ENCODE results near the gene ABCA7.

Gene ABCA7

DNA sequence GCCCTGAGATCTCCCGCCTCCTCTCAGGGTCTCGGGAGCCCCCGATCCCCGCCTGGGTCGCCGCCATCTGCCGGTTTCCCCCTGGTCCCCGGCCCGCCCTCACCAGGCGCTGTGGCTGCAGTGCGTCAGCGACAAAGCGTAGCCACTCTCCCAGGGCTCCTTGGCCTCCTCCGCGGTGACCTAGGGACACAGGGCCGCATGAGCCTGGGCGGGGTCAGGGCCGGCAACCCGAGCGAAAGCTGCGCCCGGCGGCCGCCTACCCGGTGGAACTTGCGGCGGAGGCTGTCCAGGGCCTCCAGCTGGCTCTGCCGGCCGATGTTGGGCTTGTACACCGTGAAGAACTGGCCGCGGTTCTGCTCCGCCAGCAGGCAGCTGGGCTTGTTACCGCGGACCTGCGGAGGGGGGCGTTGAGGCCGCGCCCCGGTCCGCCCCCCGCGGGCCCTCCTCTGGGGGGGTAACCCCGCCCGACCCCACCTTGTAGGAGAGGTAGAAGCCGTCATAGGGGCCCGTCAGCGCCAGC, 69.2 kb downstream of the ABCA7 start:
- Histone ChIP-seq H3K36me3 (ENCODE audit: low read length) (no peaks in the 10 kb centered on the region), H3K9ac (ENCODE audit: low read length) (no peak overlapping the region), H3K9me2 (replicated peaks; ENCODE audit: insufficient read depth, low read length) (no peaks in the 10 kb centered on the region), H3K27ac (ENCODE audit: low read depth, low read length) (no peak overlapping the region), H4K20me1 (ENCODE audit: low read depth, low read length) (no peaks in the 10 kb centered on the region), H3F3A (ENCODE audit: insufficient read depth) (no peaks in the 10 kb centered on the region; the same call in 1 of the 2 replicates), H2AFZ (ENCODE audit: low read depth, low read length, severe bottlenecking) (no peak overlapping the region), H3K4me2 (ENCODE audit: low read depth, low read length, poor library complexity, severe bottlenecking) (no peak overlapping the region), H3K9me3 (ENCODE audit: insufficient read depth, low read length) (no peaks in the 10 kb centered on the region), H3K79me2 (ENCODE audit: insufficient read depth, low read length) (no peaks in the 10 kb centered on the region), H3K4me3 (ENCODE audit: insufficient read depth, low read length, poor library complexity, severe bottlenecking) (no peak overlapping the region), H3K27me3 (ENCODE audit: low read length) (no peaks in the 10 kb centered on the region)
- TF ChIP-seq EZH2phosphoT487 (conservative IDR thresholded peaks at IDR 0.05; ENCODE audit: low read length) = no peak
- TF ChIP-seq, protein P1, sequence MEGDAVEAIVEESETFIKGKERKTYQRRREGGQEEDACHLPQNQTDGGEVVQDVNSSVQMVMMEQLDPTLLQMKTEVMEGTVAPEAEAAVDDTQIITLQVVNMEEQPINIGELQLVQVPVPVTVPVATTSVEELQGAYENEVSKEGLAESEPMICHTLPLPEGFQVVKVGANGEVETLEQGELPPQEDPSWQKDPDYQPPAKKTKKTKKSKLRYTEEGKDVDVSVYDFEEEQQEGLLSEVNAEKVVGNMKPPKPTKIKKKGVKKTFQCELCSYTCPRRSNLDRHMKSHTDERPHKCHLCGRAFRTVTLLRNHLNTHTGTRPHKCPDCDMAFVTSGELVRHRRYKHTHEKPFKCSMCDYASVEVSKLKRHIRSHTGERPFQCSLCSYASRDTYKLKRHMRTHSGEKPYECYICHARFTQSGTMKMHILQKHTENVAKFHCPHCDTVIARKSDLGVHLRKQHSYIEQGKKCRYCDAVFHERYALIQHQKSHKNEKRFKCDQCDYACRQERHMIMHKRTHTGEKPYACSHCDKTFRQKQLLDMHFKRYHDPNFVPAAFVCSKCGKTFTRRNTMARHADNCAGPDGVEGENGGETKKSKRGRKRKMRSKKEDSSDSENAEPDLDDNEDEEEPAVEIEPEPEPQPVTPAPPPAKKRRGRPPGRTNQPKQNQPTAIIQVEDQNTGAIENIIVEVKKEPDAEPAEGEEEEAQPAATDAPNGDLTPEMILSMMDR (IDR thresholded peaks at IDR 0.05; ENCODE audit: insufficient read depth, low read length, poor library complexity, severe bottlenecking) = no peak

DNA sequence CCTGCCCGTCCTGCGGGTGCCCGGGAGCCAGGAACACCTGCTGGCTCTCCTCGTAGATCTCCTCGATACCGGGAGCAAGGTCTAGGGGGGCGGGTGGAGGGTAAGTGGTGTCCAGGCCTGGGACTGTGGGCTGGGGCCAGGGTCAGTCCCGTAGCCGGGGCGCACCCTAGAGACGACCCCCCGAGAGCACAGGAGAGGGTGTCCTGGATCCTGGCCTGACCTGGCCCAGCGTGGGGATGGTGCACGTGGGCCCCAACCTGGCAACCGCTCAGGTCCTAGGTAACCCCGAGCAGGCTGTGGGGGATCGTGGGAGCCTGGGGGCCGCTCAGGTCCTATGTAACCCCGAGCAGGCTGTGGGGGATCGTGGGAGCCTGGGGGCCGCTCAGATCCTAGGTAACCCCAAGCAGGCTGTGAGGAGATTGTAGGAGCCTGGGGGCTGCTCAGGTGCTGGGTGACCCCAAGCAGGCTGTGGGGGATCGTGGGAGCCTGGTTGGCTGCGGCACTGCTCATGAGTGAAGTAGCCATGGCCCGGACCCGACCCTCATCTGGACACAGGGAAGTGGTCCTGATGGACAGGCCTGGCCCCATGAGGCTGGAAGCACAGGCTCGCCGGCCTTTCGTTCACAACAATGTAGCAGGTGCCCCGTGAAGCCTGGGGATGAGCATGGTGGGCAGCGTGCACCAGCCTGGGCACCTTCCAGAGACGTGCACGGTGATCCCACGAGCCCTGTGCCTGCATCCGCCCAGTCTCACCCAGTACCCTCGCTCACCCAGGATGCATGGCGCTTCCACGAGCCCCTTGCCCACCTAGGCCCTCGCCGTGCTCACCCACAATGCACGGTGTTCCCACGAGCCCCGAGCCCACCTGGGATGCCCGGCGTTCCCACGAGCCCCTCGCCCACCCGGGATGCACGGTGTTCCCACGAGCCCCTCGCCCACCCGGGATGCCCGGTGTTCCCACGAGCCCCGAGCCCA, 70.1 kb downstream of the ABCA7 start:
- Histone ChIP-seq H3K9ac (ENCODE audit: low read length) (no peak overlapping the region), H3F3A (ENCODE audit: insufficient read depth) (no peaks in the 10 kb centered on the region; the same call in 1 of the 2 replicates), H2AFZ (ENCODE audit: low read depth, low read length, severe bottlenecking) (no peak overlapping the region), H3K4me3 (ENCODE audit: insufficient read depth, low read length, poor library complexity, severe bottlenecking) (no peak overlapping the region), H3K27ac (ENCODE audit: low read depth, low read length) (no peak overlapping the region), H3K79me2 (ENCODE audit: insufficient read depth, low read length) (no peaks in the 10 kb centered on the region), H3K9me3 (ENCODE audit: insufficient read depth, low read length) (no peaks in the 10 kb centered on the region), H3K36me3 (ENCODE audit: low read length) (no peaks in the 10 kb centered on the region), H3K27me3 (ENCODE audit: low read length) (no peaks in the 10 kb centered on the region), H3K4me2 (ENCODE audit: low read depth, low read length, poor library complexity, severe bottlenecking) (no peak overlapping the region), H3K9me2 (replicated peaks; ENCODE audit: insufficient read depth, low read length) (no peaks in the 10 kb centered on the region), H4K20me1 (ENCODE audit: low read depth, low read length) (no peaks in the 10 kb centered on the region)
- TF ChIP-seq EZH2phosphoT487 (conservative IDR thresholded peaks at IDR 0.05; ENCODE audit: low read length) = no peak
- TF ChIP-seq, protein P1 (IDR thresholded peaks at IDR 0.05; ENCODE audit: insufficient read depth, low read length, poor library complexity, severe bottlenecking) = no peak

DNA sequence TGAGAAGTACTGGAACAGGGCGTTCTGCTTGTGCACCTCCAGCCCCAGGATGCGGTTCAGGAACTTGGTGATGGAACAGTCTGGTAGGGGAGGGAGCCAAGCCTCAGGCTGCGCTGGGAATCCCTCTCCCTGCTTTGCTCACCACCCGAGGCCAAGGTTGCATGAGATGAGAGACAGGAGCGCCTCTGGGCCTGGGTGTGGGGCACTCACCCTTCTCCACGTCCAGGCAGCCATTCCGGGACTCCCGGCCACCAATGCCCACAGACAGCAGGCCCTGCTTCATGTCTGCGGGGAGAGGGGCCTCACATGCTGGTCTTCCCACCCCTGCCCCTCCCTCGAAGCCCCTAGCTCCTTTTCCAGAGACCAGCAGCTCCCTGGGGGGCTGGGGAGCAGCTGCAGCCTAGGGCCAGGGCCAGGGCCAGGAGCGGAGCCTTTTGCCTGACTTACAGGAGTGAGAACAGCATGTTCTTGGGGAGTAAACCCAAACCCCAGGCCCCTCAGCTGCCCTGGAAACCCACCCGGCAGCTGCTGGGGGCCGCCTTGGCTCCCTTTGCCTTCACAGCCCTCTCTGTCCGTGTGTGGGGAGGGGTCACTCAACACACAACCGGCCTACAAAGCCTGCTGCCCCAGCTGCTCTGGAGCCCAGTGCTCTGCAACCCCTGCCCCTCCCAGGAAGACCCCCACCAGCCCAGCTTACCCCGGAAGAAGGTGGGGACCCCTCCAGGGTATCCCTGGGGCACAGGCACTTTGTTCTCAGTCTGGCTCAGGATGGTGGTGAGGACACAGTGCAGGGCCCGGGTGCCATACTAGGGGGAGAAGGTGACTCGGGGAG, 71.1 kb downstream of the ABCA7 start:
- no peak overlapping the region for H3K4me3 ChIP-seq (ENCODE audit: insufficient read depth, low read length, poor library complexity, severe bottlenecking)
- H3K4me2 ChIP-seq (ENCODE audit: low read depth, low read length, poor library complexity, severe bottlenecking) = no peak overlapping the region
- H2AFZ ChIP-seq (ENCODE audit: low read depth, low read length, severe bottlenecking) = no peak overlapping the region
- H3K27ac ChIP-seq (ENCODE audit: low read depth, low read length) = no peak overlapping the region
- TF ChIP-seq EZH2phosphoT487 (conservative IDR thresholded peaks at IDR 0.05; ENCODE audit: low read length) = no peak
- TF ChIP-seq, protein P1 (IDR thresholded peaks at IDR 0.05; ENCODE audit: insufficient read depth, low read length, poor library complexity, severe bottlenecking) = no peak
- H3K9me2 ChIP-seq (replicated peaks; ENCODE audit: insufficient read depth, low read length) = no peaks in the 10 kb centered on the region
- no peak overlapping the region for H3K9ac ChIP-seq (ENCODE audit: low read length)
- H3K79me2 ChIP-seq (ENCODE audit: insufficient read depth, low read length) = no peaks in the 10 kb centered on the region
- no peaks in the 10 kb centered on the region for H4K20me1 ChIP-seq (ENCODE audit: low read depth, low read length)
- H3F3A ChIP-seq (ENCODE audit: insufficient read depth) = no peaks in the 10 kb centered on the region; the same call in 1 of the 2 replicates
- H3K27me3 ChIP-seq (ENCODE audit: low read length) = no peaks in the 10 kb centered on the region
- H3K9me3 ChIP-seq (ENCODE audit: insufficient read depth, low read length) = no peaks in the 10 kb centered on the region
- no peaks in the 10 kb centered on the region for H3K36me3 ChIP-seq (ENCODE audit: low read length)

Measured in SU-DHL-6 (cell line).